ENCODE results near the gene RPL18.
"Not testable (repeated sequence)": the region's sequence is repeated elsewhere in the genome, so short reads cannot be mapped to it uniquely, and the experiment has no call there.

RPL18 gene

GRCh38 chr19:48618916-48619691 lies at the start of gene RPL18, which contains the start of gene SPHK2:
TSS of gene RPL18 (minus strand) at chr19:48619178. CDS start at chr19:48619143, 35 bp downstream.
TSS of gene SPHK2 (plus strand) at chr19:48619506. CDS start at chr19:48620515, 1,009 bp downstream.
- peak; percentile 97 for DNase-seq (ENCODE audit: low spot score)

GRCh38 chr19:48668761-48669160 lies 49.8 kb upstream of the RPL18 start:
- DNase-seq (ENCODE audit: low spot score): no peak

GRCh38 chr19:48668332-48668731 lies 49.4 kb upstream of the RPL18 start:
- no peak for DNase-seq (ENCODE audit: low spot score)

GRCh38 chr19:48665786-48666185 lies 46.8 kb upstream of the RPL18 start:
- DNase-seq (ENCODE audit: low spot score): no peak

GRCh38 chr19:48664476-48664875 lies 45.5 kb upstream of the RPL18 start:
- DNase-seq (ENCODE audit: low spot score): no peak

- DNase-seq (ENCODE audit: low spot score): no peak
Measured at GRCh38 chr19:48663667-48664066, 44.7 kb upstream of the RPL18 start.

GRCh38 chr19:48661711-48662090 lies 42.7 kb upstream of the RPL18 start:
- no peak for DNase-seq (ENCODE audit: low spot score)

GRCh38 chr19:48660852-48661710 lies 42.1 kb upstream of the RPL18 start:
- peak; percentile 93 for DNase-seq (ENCODE audit: low spot score)

- DNase-seq (ENCODE audit: low spot score): no peak
Measured at GRCh38 chr19:48659768-48660167, 40.8 kb upstream of the RPL18 start.

GRCh38 chr19:48658483-48658882 lies 39.5 kb upstream of the RPL18 start:
- no peak for DNase-seq (ENCODE audit: low spot score)

GRCh38 chr19:48657828-48658227 lies 38.9 kb upstream of the RPL18 start:
- not testable (repeated sequence) for DNase-seq (ENCODE audit: low spot score)

- peak; percentile 89 for DNase-seq (ENCODE audit: low spot score)
Measured at GRCh38 chr19:48656840-48657474, 38.0 kb upstream of the RPL18 start.

- DNase-seq (ENCODE audit: low spot score): no peak
Measured at GRCh38 chr19:48654299-48655059, 35.5 kb upstream of the RPL18 start.

- DNase-seq (ENCODE audit: low spot score): no peak
Measured at GRCh38 chr19:48651683-48652048, 32.7 kb upstream of the RPL18 start.

GRCh38 chr19:48650974-48651682 lies 32.1 kb upstream of the RPL18 start:
- no peak for DNase-seq (ENCODE audit: low spot score)

- DNase-seq (ENCODE audit: low spot score): no peak
Measured at GRCh38 chr19:48648134-48648533, 29.2 kb upstream of the RPL18 start.

- no peak for DNase-seq (ENCODE audit: low spot score)
Measured at GRCh38 chr19:48646722-48647216, 27.8 kb upstream of the RPL18 start.

- DNase-seq (ENCODE audit: low spot score): peak; percentile 91
Measured at GRCh38 chr19:48646001-48646721, 27.2 kb upstream of the RPL18 start, which contains the start of gene CA11. TSS of gene CA11 (minus strand) at chr19:48646187. CDS start at chr19:48645632, 555 bp downstream.

GRCh38 chr19:48645620-48646000 lies 26.6 kb upstream of the RPL18 start:
- no peak for DNase-seq (ENCODE audit: low spot score)
